M059J (cell line): ENCODE data around the gene SETBP1. TPM values are rescaled to one million over a fixed set of nuclear protein-coding genes. Genes with fewer than 3 reads are reported as not detected.

Source experiments
- DNase-seq: peaks from one replicate; pipeline ENCODE4 v3.0.0-alpha.2; 2012; ENCODE audit warnings: low read depth
- total RNA-seq: library from RNA; depleted of rRNA; stranded (reverse); fragments of >200 nt; shearing (Covaris generic); gene quantifications from 2 replicates; pipeline ENCODE4 v1.2.3, GENCODE V29; 2014

The SETBP1 gene
- total RNA-seq, 1 experiment from 2014 or later, result 4.1 TPM

DNA sequence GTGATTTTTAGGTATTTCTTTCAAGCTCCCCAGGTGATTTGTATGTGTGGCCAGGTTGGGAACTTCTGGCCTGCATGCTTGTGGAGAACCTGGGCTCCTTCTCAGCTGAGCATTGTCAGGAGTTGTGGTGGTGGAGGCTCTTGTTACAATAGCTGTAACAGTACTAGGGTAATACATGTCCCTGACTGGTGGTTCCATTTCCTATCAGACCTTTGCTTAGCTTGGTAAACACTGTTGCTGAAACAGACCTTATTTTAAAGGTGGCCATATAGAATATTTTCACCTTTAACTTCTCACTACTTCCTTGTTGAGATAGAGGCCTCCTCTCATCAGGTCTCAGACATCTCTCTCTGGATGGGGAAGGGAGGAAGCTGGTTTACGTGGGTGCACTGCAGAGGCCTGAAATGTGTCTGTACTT, 79.2 kb downstream of the SETBP1 start:
- no peak for DNase-seq

DNA sequence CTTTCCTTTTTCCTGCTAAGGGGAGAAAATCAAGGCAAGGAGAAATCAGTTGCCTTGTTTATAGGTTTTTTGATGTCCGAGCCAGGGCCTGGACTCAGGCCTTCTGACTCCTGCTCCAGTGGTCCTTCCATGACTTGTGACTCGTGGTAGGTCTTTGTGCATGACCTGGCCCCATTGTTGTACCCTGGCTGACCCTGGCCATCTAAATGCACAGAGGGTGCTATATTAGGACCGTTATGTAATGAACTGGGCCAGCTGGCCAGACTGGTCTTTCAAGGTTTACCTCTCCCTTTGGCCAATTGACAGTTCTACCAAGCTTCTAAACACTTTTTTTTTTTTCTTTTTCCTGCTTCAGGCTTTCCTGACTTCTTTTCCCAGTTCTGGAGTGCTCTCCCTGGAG, 81.1 kb downstream of the SETBP1 start:
- DNase-seq, result no peak

DNA sequence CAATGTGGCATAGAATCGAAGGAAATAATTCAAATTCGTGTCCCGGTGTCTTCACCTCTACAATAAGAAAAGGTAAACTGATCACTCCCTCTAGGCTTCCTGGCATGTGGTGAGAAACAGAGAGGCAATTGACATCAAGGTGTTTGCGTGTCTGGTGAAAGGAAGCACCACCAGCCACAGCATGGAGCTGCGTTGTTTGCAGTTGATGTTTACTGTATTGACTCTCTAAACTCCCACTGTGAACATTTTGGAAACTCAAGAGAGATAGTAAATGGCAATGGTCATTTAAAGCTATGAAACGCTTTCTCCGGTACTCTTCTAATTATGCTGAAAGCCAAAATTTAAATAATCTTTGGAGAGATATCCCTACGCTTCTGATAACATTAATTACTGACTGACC, 82.6 kb downstream of the SETBP1 start:
- DNase-seq, result no peak

DNA sequence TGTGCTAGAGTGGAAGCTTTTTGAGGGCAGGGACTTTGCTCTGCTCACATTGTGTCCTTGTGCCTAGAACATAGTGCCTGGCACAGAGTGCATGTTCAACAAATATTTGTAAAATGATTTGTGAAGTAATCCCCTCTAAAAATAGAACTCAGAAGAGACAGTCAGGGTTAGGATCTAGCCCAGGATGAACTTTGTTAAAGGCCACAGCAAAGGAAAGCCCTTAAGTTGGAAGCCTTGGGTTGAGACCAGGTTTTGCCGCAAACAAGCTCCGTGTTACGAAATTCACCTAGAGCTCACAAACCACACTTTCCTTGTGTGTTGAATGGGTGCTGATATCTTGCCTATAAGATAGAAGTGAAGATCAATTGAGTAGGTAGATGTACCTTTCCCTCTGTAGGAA, 84.2 kb downstream of the SETBP1 start:
- DNase-seq, result no peak

DNA sequence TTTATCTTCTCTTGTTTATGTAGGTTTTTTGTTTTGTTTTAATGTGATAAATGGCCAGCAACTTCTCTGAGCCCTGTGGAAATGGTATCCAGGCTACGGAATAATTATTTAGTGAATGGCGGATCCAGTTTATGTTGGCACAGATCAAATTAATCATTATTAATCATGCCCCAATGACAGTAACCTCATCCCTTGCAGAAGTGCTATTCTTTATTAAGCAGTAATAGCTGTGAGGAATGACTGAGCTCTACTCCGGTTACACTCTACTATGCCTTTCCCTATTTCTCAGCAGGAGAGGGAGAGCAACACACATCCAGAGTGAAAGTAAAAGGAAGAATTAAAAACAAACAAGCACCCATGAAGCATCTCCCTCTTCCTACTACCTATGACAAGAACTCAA, 84.8 kb downstream of the SETBP1 start:
- DNase-seq, result peak; percentile 6

DNA sequence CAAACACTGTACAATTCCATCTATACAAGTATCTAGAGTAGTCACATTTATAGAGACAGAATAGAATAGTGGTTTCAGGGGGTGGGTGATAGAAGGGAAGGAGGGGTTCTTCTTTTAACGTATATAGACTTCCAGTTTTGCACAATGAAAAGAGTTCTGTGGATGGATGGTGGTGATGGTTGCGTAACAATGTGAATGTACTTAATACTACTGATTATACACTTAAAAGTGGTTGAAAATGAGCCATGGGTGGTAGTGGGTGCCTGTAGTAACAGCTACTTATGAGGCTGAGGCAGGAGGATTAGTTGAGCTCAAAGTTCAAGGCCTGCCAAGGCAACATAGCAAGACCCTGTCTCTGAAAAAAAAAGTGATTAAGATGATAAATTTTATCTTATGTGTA, 85.8 kb downstream of the SETBP1 start:
- DNase-seq, result no peak

DNA sequence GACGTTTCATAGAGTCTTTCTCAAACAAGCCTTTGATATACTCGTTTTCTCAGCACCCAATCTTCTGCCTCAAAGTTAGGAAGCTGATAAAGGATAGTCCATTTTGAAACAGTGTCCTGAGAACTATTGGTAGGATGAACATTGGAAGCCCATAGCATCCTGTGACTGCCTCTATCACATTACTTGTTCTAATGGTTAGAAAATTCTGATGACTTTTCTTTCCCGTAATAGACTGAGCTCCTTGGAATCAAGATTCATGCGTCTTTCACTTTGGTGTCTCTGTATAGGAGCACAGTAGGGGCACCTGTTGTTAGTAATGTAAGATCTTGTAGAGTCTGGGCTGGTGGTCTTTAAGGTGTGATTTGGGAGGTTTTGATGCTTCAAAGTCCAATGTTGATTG, 87.1 kb downstream of the SETBP1 start:
- no peak for DNase-seq

DNA sequence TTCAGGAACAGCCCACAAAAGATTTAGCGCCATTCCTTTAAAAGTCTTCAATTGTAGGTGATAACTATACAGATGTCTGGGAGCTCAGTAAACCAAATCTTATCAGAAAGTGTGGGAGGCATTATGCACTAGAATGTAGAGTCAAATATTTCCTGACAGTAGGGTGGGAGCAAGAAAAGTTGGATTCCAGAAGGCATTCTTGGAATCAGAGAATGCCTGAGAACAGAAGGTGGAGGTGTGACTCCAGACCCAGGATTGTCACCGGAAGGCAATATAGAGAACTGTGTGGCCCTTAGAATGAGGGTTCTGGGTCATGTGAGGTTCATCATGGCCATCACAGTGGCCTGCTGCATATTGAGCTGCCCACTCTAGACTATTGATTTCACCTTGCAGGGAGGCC, 90.0 kb downstream of the SETBP1 start:
- DNase-seq, result no peak

DNA sequence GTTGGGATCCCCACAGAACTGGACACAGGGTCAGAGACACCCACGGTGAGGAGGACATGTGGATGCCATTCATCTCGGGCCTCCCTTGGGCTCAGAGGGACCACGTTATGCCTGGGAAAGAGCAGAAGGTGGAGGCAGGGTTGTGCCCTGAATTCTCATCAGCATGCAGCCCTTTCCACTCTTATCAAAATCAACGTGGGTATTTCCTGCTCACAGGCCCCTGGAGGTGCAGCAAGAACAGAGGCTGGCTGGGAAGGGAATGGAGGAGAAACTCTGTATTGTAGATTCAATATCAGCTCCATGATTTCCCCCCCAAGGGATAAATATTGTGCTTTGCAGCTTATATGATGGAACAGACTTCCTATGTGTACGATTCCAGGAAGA, 90.9 kb downstream of the SETBP1 start:
- no peak for DNase-seq

DNA sequence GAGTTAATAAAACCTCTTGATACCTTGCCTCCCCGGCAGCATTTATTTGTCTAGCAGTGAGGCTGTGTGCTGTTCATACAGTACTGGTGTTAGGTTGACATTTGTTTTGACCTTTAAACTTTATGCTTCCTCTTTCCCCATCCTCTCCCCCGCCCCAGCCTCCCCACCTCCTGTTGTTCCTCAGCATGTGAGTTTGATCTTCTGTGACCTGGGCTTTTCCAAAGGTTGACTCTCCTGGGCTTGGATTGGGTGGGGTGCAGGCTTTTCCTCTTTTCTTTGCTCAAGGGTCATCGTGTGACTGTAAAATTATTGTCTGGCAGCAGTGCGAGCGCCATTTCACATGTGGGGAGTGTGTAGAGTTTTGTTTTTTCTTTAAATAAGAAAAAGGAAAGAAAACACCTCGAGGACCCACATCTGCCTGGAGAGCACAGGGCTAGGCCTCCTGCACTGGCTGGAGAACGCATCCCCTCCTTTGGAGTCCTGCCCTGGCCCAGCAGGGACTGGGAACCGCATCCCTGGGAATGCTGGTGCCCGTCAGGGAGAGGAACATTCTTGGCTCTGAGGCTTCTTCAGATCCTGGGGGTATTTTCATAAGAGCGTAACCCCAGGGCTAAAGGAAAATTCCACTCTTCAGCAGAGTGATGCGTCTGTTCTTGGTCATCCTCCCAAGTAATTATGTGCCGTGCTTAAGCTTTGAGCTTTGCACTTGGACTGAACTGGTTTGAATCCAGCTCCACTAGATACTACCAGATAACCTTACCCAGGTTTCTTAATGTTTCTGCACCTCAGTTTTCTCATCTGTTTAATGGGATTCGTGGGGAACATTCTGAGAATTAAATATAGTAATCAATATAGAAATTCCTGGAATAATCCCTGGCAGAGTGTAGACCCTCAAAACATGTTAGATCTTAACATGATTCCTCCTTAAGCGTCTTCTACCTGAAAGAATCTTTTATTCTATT, 91.5 kb downstream of the SETBP1 start:
- peak; percentile 15 for DNase-seq

DNA sequence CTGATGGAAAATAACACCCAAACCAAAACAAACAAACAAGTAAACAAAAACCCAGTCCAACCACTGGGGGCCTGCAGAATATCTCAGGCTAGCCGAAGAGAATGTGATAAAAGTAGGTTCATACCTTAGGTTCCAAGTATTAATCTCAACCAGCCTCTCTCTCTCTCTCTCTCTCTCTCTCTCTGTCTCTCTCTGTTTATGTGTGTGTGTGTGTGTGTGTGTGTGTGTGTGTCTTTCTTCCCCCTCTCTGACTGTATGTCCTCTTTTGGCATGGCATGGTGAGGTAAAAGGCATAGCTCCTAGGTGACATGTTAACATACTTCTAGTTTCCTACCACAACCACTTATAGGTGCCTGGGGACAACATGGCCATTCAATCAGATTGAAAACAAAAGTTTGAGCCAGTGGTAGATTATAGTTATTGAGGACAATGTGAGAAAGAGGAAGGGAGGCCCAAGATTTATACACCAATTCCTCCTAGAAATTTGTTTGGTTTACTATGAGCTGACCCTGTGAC, 93.0 kb downstream of the SETBP1 start:
- no peak for DNase-seq

DNA sequence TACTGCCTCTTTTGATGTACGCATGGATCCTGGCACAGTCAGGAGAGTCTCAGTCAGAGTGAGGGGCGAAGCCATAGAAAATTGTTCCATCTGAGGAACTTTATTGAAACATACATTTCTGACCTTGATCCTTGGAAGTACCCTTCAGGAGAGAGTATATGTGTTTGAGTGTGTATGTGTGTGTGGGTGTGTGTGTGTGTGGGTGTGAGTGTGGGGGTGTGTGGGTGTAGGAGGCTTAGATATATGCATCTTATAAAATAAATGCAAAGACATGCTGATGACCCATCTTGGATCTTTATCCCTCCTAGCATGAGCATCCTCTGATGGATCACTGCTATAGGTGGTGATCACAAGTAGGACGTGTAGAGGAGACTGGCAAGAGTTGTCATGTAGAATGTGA, 93.5 kb downstream of the SETBP1 start:
- no peak for DNase-seq

DNA sequence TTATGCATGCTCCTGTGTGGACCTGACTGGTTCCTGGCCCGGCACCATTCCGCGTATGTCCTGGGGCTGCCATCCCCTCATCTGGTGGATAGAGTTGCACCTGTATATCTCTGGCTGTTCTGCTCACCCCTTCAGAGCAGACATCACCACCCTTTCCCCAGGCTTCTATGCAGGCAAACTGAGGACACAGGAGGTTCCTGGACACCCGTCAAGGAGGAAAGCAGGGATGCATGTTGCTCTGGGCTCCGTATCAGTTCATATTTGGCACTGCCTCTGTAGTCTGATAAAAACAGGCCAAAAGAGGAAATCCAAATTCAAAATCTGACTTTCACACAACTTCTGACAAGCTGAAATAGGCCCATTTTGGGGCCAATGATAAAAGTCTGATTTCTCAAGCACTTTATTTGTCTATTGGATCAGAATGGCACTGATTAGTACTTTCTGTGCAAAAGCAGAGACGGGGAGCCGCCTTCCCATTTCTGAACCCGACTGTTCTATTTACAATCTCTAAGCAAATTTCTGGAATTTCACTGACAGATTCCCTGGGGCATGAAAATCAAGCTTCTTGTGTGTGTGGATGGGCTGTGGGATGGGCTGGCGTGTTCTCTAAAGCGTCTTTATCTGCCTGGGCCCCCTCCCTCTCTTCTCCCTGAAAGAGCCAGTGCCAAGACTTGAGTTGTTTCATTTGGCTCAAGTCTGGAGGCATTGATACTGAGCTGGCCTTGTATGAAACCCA, 96.9 kb downstream of the SETBP1 start:
- DNase-seq, result no peak

DNA sequence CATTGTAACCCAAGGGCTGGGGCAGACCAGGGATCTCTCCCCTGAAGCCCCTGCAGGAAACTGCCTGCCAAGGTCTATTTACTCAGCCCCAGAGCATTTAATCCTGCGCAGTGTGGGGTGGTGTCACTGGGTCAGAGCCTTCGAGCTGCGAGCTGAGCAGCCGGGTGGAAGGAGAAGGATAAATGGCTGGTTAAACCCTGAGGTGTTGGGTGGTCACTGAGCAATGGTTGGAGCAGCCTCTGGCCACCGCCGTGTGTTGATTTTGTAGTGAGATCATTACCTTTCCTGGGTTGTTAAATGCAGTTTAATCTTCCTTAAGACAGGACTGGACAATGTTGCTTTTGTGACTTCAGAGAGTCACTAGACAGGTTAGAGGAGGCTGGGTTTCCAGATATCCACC, 98.1 kb downstream of the SETBP1 start:
- DNase-seq, result no peak

DNA sequence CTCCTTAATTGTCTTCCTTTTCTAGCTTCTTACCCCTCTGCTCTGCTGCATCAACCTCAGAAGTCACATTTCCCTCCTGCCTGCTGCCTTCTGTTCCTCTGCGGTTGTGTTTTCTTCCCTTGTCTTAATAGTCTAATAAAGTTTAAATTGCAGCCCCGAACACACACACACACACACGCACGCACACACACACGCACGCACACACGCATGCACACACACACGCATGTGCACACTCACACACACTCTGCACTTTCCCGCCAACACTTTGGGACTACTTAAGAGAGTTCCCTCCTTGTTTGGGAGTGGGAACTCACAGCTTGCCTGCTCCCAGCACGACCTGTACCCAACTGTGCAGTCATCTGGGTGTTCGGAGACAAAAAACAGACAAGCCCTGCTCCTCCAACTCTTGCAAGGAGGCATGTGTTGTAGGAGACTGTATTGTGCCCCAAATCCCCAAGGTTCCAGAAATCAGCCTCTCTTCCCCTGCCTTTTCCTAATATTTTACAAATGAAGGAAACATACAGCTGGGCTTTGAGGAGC, 99.1 kb downstream of the SETBP1 start:
- DNase-seq, result no peak

DNA sequence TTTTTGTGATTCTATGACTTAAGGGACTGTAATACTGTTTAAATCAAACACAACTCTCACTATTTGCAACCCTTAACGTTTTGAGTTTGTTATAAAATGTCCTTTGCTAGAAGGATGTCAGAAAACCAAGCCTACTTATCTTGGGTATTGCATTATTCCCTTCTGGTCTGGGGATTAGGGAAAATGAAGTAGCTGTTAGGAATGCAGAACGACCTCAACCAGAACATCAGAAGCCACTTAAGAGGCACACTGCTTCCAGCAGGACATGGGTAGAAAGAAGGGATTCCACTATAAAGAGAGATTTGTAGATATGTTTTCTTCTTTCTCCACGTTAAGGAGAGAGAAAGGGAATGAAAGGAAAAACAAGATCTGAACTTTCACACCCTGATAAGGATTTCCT, 101.2 kb downstream of the SETBP1 start:
- DNase-seq, result peak; percentile 48

DNA sequence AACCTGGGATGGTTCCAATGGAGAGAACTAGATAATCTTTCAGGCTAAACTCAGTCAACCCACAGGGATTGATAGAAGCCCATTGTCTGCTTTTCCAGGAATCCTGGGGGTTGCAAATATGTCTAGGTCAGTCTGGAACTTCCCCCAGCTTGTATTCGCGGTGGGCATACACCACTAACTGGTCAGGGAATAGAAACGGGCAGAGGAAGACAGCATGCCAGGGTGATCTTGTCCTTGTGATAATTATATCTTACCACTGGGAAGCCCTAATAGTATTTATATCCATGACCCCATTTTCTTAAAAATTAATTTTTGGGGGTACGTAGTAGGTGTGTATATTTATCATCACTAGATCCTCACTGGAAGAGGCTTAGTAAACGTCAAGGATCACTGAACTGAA, 101.9 kb downstream of the SETBP1 start:
- DNase-seq, result no peak

DNA sequence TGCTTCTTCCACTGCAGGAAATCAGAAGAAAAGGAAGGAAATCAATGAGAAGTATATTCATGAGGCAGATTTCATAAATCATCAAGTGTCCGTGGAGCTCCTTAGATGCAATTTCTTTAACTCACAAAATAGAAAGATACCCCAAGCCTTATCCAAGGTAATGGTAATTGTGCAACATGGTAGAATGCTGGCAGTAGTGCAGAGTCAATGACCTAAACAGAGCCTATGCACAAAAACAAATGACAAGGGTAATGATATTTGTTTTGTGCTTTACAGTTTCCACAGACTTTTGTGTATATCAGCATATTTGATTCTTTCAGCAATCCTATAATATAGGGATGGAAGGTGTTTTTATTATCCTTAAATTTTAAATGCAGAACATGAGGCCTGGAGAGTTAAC, 102.7 kb downstream of the SETBP1 start:
- no peak for DNase-seq

DNA sequence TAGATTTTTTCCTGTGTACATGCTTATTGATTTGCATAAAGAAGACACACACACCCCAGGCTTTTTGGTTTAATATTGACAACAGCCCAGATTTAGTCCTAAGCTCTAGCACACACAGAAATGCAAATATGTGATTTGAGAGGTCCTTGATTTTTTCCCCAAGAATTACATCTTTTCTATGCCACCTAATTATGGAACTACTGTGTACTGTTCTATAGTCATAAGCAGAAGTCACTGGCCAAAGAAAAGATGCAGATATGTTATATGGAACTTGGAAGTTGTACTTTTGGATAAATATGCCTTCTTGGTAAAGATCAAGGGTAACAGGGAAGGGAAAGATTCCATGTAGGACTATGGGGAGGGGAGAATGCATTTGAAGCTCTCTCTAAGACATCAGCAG, 105.6 kb downstream of the SETBP1 start:
- DNase-seq, result no peak

DNA sequence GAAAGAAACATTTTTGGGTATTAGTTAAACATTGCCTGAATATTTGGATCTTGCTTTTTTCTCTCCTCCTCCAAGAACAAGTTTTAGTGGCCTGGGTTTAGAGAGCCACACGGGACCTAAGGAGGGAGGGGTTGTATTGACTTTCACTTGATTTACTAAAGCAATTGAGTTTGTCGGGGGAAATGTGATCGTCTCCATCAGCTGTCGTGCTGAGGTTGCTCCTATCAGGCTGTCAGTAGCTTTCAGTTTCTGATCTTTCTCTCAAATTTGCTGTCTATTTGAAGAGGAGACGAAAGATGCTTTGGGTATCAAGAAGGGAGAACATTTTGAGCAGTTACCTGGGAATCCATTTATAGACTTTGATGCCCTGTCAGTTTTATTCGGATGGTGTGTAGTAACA, 106.0 kb downstream of the SETBP1 start:
- DNase-seq, result no peak

DNA sequence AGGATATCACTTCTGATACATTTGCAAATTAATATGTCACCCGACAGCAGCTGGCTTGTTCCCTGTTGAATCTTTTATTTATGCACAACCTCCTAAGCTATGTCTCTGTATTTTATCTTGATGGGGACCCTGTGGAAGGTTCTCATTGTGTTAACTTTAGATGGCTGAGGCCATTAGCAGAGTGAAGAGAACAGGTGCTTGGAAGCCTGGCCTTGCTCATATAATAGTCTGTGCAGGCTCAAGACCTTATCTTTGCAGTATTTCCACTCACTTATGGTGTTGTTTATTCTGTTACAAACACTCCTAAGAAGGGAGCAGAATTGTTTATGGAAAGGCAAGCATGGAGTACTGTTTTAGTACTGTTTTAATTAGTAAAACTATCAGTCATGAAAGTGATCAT, 107.6 kb downstream of the SETBP1 start:
- no peak for DNase-seq

DNA sequence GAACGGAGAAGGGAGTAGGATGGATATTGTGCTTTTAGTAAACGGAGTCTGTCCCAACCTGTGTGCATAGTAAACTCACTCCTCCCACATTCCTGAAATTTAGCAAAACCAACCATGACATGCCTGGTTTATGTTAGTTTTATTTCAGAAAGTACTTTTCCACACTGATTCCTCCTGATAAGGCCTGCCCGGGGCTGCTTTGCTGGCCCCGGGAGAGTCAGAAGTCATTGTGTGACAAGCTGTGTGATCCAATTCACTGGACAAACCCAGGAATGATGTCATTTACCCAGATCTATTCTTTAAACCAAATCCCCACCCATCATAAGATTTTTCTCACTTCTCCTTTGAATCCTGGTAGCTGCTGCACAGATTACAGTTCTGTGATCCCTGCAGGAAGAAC, 109.0 kb downstream of the SETBP1 start:
- DNase-seq, result peak; percentile 85

DNA sequence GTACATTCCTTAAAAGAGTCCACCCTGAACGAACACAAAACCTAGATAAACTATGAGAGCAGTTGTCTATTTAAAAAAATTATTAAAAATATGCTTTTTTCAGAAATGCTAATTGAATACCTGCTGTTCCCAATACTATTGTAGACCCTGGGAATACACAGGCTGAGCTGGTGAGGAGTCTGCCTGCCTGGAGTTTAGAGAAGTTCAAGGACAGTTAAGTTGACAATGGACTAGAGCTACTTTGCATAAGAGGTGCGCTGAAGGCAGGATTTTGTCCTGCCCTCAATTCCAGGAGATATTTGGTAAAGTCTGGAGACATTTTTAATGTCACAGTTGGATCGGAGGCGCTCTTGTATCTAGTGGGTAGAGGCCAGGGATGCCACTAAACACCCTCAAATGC, 110.2 kb downstream of the SETBP1 start:
- no peak for DNase-seq
